Epithelial cell of umbilical artery (primary cell): ENCODE measurements around the gene PANK4. TPM values are rescaled to one million over a fixed set of nuclear protein-coding genes. Genes with fewer than 3 reads are reported as not detected.

Experiments used
- total RNA-seq: library from RNA; depleted of rRNA; stranded (reverse); fragments of >200 nt; gene quantifications from 2 replicates; pipeline ENCODE4 v1.2.3, GENCODE V29; 2014

The PANK4 gene
- 22.1 and 22.8 TPM in 2 replicates for total RNA-seq

DNA sequence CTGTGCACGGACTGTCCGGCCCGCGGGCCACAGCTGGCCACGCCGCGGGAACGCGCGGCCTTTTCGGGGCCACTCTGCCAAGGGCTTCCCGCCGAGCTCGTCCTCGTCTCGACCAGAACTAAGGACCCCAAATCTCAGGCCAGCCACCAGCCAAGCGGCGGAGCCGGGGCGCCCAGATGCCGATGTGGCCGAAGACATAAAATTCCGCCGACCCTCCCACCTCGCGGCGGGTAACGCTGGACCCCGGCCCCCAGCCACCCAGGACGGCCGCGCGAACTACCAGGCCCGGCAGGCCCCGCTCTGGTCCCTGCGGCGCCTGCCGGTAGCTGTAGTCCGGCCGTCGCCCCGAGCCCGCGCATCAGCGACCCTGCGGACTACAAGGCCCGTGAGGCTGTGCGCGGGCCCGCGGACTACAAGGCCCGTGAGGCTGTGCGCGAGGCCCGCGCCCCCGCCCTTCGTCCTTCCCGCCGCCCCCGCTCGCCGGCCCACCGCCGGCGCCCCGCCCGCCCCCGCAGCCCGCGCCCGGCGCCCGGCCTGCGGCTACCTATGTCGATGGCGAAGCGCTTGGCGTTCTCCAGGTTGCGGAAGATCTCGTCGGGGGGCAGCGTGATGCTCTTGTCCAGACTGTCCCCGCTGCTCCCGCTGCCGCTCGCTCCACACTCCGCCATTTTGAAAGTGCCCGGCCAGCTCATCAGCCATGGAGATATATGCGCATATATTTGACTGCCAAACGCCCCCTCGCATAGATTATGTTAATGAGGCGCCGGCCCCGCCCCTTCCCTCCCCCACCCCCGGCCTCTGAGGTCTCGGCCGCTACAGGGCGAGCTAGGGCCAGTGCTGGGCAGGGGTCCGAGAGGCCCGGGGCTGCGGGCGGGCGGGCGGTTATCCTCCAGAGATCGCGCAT lies at the start of gene PANK4:
Gene PANK4, minus strand, starts transcription at position 677 of the 904 bp plus-strand sequence. Its CDS starts 9 bp downstream, at position 668.

DNA sequence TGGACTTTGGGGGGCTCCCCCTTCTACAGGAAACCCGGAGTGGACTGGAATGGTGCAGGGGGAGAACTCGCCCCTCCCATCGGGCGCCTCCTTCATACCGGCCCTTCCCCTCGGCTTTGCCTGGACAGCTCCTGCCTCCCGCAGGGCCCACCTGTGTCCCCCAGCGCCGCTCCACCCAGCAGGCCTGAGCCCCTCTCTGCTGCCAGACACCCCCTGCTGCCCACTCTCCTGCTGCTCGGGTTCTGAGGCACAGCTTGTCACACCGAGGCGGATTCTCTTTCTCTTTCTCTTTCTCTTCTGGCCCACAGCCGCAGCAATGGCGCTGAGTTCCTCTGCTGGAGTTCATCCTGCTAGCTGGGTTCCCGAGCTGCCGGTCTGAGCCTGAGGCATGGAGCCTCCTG lies 29.9 kb upstream of the PANK4 start, which contains the start of gene TNFRSF14:
Gene TNFRSF14, plus strand, starts transcription at position 95 of the 401 bp plus-strand sequence. Its CDS starts 294 bp downstream, at position 389.

DNA sequence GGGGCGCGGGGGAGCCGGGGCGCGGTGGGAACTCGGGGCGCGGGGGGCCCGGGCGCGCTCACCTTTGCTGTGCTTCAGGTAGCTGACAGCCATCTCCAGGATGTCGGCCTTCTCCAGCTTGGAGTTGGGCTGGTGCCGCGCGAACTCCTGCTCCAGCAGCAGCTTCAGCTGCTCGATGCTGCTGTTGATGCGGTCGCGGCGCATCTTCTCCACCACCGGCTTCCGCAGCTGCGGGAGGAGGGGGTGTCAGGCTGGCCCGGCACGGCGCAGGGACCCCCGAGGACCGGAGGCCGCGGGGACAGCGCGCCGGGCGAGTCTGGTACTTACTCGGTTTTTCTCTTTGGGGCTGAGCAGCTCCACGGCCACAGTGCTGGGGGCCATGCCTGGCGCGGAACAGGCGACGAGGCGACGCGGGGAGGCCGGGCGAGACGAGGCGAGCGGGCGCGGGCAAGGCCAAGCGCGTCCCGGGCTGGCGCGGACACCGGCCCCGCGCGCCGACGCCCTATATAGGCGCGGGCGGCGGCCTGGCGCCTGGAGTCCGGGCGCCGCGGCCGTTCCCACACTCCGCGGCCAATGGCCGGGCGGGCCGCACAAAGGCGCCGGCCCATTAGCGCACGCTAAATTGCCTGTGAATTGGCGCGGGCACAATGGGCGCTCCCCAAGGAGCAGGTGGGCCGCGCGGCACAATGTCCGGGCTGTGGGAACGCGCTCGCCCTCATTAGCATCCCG lies 3.6 kb upstream of the PANK4 start, which contains the start of gene HES5:
Gene HES5, minus strand, starts transcription at position 480 of the 729 bp plus-strand sequence. Its CDS starts 99 bp downstream, at position 381.

DNA sequence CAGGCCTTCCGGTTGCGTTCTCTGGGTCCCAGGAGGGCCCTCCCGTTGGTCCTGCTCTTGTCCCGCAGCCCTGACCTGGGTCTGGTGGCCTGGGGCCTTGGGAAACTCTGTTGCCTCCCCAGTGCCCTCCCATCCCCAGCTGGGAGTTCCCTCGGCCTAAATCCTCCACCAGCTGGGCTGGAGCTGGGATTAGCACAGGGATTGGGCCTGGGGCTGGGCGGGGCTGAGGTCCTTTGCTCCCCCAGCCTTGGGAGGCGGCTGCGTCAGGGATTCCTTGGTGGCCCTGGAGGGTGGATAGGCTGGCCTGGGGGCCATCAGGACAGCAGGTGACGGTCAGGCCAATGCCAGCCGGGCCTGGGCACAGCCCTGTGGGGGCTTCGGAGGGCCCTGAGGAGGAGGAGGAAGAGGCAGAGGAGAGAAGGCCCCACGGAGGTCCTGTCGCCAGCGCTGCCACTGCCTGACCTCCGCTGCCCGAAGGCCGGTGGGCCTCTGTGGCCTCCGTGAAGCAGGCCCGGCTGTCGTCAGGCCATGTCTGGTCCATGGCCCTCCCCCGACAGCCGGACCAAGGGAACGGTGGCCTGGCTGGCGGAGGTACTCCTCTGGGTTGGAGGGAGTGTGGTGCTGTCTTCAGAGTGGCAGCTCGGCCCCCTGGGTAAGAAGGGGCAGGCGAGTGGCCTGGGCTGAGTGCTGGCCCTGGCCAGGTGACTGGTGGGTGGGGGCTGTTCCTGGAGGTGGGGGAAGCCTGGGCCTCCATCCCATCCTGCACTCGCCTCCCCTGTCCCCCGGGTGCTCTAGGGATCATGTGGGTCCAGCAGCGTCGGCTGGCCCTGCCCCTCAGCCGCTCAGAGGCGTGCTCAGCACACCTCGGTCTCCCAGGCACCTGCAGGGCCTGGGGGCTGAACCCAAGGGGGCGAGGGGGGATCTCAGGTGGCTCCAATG lies 50.1 kb downstream of the PANK4 start, which contains the start of gene PLCH2:
Gene PLCH2, plus strand, starts transcription at position 229 of the 939 bp plus-strand sequence. Its CDS starts 300 bp downstream, at position 529.

Other genes starting within 250 kb of the PANK4 start
- 4.2 and 6.2 TPM in 2 replicates for gene MORN1, start 135.0 kb downstream of the PANK4 start, total RNA-seq
- gene RER1, start 134.8 kb downstream of the PANK4 start, total RNA-seq: 64.3 and 73.7 TPM in 2 replicates
- 27.4 and 33.1 TPM in 2 replicates for gene PEX10, start 114.0 kb downstream of the PANK4 start, total RNA-seq
- gene PLCH2, start 50.3 kb downstream of the PANK4 start, total RNA-seq: not detected in 2 replicates
- not detected in 2 replicates for gene HES5, start 3.7 kb upstream of the PANK4 start, total RNA-seq
- gene TNFRSF14, start 29.8 kb upstream of the PANK4 start, total RNA-seq: 13.0 and 26.1 TPM in 2 replicates
- gene PRXL2B, start 60.2 kb upstream of the PANK4 start, total RNA-seq: 24.6 and 31.2 TPM in 2 replicates
- gene MMEL1, start 106.4 kb upstream of the PANK4 start, total RNA-seq: 1.5 and 3.9 TPM in 2 replicates